GM19452 (cell line): ENCODE data around the gene PPP4C.
A peak's percentile ranks its signal among the peaks of the same experiment; 100 is the strongest.

ENCODE experiments used
- ATAC-seq: cut with Tn5 transposase; IDR thresholded peaks from one replicate; pipeline ENCODE4 v1.9.1; 2021; ENCODE audit not compliant: unreplicated experiment

The PPP4C gene

GRCh38 chr16:30054959-30055553 lies 20.7 kb upstream of the PPP4C start:
- ATAC-seq, result no peak

GRCh38 chr16:30060346-30060745 lies 15.4 kb upstream of the PPP4C start:
- ATAC-seq, result no peak

- ATAC-seq, result no peak
Observed at GRCh38 chr16:30060836-30061554, 14.8 kb upstream of the PPP4C start.

GRCh38 chr16:30063278-30063892 lies 12.4 kb upstream of the PPP4C start:
- no peak for ATAC-seq

- no peak for ATAC-seq
Observed at GRCh38 chr16:30063893-30064728, 11.7 kb upstream of the PPP4C start.

- ATAC-seq, result no peak
Observed at GRCh38 chr16:30064729-30065101, 11.1 kb upstream of the PPP4C start.

GRCh38 chr16:30065102-30065942 lies 10.5 kb upstream of the PPP4C start, which contains the start of gene ALDOA:
TSS of gene ALDOA (plus strand) at chr16:30065760. CDS start at chr16:30066898, 1,138 bp downstream.
- peak; percentile 76 for ATAC-seq

GRCh38 chr16:30065943-30066760 lies 9.6 kb upstream of the PPP4C start:
- ATAC-seq, result no peak

- ATAC-seq, result no peak
Observed at GRCh38 chr16:30066761-30067583, 8.8 kb upstream of the PPP4C start.

GRCh38 chr16:30067584-30067916 lies 8.2 kb upstream of the PPP4C start:
- ATAC-seq, result no peak

GRCh38 chr16:30068333-30068732 lies 7.5 kb upstream of the PPP4C start:
- no peak for ATAC-seq

- ATAC-seq, result no peak
Observed at GRCh38 chr16:30068750-30069610, 6.8 kb upstream of the PPP4C start.

- no peak for ATAC-seq
Observed at GRCh38 chr16:30069611-30070462, 6.0 kb upstream of the PPP4C start.

- no peak for ATAC-seq
Observed at GRCh38 chr16:30070490-30070889, 5.3 kb upstream of the PPP4C start.

- ATAC-seq, result peak; percentile 28
Observed at GRCh38 chr16:30076276-30076791, 540 bp downstream of the PPP4C start.

GRCh38 chr16:30077656-30078055 lies 1.9 kb downstream of the PPP4C start:
- no peak for ATAC-seq

- ATAC-seq, result no peak
Observed at GRCh38 chr16:30078744-30079143, 3.0 kb downstream of the PPP4C start.
